Thyroid gland (tissue), 4 donors: ENCODE results near the gene CAPRIN1. TPM values are rescaled to one million over a fixed set of nuclear protein-coding genes. Genes with fewer than 3 reads are reported as not detected.

Experiments
- DNase-seq, 2 donors: peaks; one replicate each; pipeline ENCODE4 v3.0.0-alpha.2; 2019
- H3K27ac ChIP-seq, 3 donors: fragments of 200-600 bp; sonication (generic); 1 replicate in 2 of 3; 2 replicates in 1 of 3; pipeline ENCODE4 v1.5.1; 2016 to 2019; ENCODE audit warnings: mild to moderate bottlenecking in 1 of 3, moderate library complexity in 1 of 3
- H3K27me3 ChIP-seq: fragments of 200-600 bp; sonication (generic); one replicate; pipeline ENCODE4 v1.5.1; 2019
- H3K36me3 ChIP-seq, 2 donors: fragments of 200-600 bp; sonication (generic); one replicate each; pipeline ENCODE4 v1.5.1; 2016 to 2019
- H3K4me1 ChIP-seq, 2 donors: fragments of 200-600 bp; sonication (generic); one replicate each; pipeline ENCODE4 v1.5.1; 2017 to 2019
- H3K4me3 ChIP-seq, 3 donors: fragments of 200-600 bp; sonication (generic); replicated peaks in 1 of 3; 1 replicate in 2 of 3; 2 replicates in 1 of 3; pipeline ENCODE4 v1.5.1; 2016; ENCODE audit warnings: mild to moderate bottlenecking in 1 of 3
- H3K9me3 ChIP-seq: fragments of 200-600 bp; sonication (generic); one replicate; pipeline ENCODE4 v1.5.1; 2017
- CTCF ChIP-seq, 6 experiments: fragments of 200-600 bp in 3 of 6; fragments of 450-650 bp in 3 of 6; sonication (generic) in 3 of 6; IDR thresholded peaks; one replicate each; pipeline ENCODE4 v1.5.1; 2016 to 2019; ENCODE audit warnings: antibody characterized with exemption in 6 of 6, mild to moderate bottlenecking in 2 of 6, inconsistent platforms in 1 of 6, moderate library complexity in 1 of 6
- POLR2A ChIP-seq, 2 donors: fragments of 450-650 bp; IDR thresholded peaks; one replicate each; pipeline ENCODE4 v1.6.1; 2017; ENCODE audit warnings: antibody characterized with exemption in 2 of 2, mild to moderate bottlenecking in 2 of 2, moderate library complexity in 1 of 2
- WGBS, 2 donors: methylation state at CpG; one replicate each; pipeline ENCODE4 v1.1.5; 2017; 5-methylcytosine and 5-hydroxymethylcytosine counted together
- intact Hi-C: fragments of 100-400 bp; cut with DNase I; formaldehyde crosslinking; loops from one replicate; pipeline ENCODE4 v1.15.1; 2023
- total RNA-seq, 4 donors: library from RNA; depleted of rRNA; stranded (reverse); fragments of >200 nt; gene quantifications; one replicate each; pipeline ENCODE4 v1.2.3, GENCODE V29; 2016

The CAPRIN1 gene
- total RNA-seq, 4 donors from 2014 or later: 164 to 207 (median 180) TPM

GRCh38 chr11:34126959-34127848, 75.7 kb downstream of the CAPRIN1 start:
- Histone ChIP-seq H3K9me3 (no peaks in the 10 kb centered on the region), H3K4me3 (no peak overlapping the region), H3K36me3 (peaks cover 52 to 78% of the 10 kb centered on the region in 2 donors), H3K4me1 (no peaks in the 10 kb centered on the region), H3K27me3 (no peaks in the 10 kb centered on the region), H3K27ac (no peak overlapping the region)
- 91 to 94% methylated on average over 12 of the region's 12 CpGs for WGBS, 2 donors
- DNase-seq: no peak
- intact Hi-C loops: no loop called here
- no peak for TF ChIP-seq CTCF (IDR thresholded peaks at IDR 0.05)

- H3K9me3 ChIP-seq: no peaks in the 10 kb centered on the region
- no peak for TF ChIP-seq POLR2A (IDR thresholded peaks at IDR 0.05)
- no peak for TF ChIP-seq CTCF (IDR thresholded peaks at IDR 0.05)
Observed at GRCh38 chr11:34128824-34129223, 77.3 kb downstream of the CAPRIN1 start.

GRCh38 chr11:34132261-34132965, 80.9 kb downstream of the CAPRIN1 start:
- DNase-seq: no peak
- no peak overlapping the region for H3K4me3 ChIP-seq
- H3K4me1 ChIP-seq: no peaks in the 10 kb centered on the region
- no peaks in the 10 kb centered on the region for H3K27me3 ChIP-seq
- H3K36me3 ChIP-seq: peaks cover 68 to 72% of the 10 kb centered on the region in 2 donors
- 87 to 94% methylated on average over 4 of the region's 4 CpGs for WGBS, 2 donors
- H3K9me3 ChIP-seq: no peaks in the 10 kb centered on the region
- no peak overlapping the region for H3K27ac ChIP-seq
- intact Hi-C loops: no loop called here
- TF ChIP-seq CTCF (IDR thresholded peaks at IDR 0.05): no peak
- no peak for TF ChIP-seq POLR2A (IDR thresholded peaks at IDR 0.05)

More at GRCh38 chr11:34128824-34129223, 77.3 kb downstream of the CAPRIN1 start:
- Histone ChIP-seq H3K27ac (no peak overlapping the region), H3K36me3 (peaks cover 51 to 71% of the 10 kb centered on the region in 2 donors), H3K4me3 (no peak overlapping the region), H3K27me3 (no peaks in the 10 kb centered on the region), H3K4me1 (no peaks in the 10 kb centered on the region)
- intact Hi-C loops: no loop called here
- 99% methylated on average over 3 of the region's 3 CpGs for WGBS, 2 donors
- no peak for DNase-seq

DNA sequence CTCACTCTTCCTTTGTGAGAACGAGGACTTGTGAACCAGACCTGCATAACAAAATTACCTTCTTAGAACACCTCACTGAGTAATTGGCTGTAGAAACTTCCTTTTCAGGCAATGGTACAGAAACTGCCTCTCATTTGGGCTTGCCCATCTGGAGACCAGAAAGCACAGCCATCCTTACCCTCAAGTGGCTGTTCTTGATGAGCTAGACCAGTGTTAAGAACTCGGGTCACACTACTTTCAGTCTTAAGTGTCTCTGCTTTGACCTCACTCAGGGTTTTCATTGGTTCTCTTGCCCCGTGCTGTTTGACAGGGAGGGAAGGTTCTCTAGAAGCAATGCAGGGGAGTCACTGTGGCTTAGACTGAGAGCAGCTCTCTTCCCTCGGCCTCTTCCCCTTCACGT, 83.2 kb downstream of the CAPRIN1 start:
- 74 to 83% methylated on average over 5 of the region's 5 CpGs for whole genome bisulfite sequencing, 2 donors

More for the DNA sequence above, 83.2 kb downstream of the CAPRIN1 start:
- no peak for TF ChIP-seq POLR2A (IDR thresholded peaks at IDR 0.05)
- TF ChIP-seq CTCF (IDR thresholded peaks at IDR 0.05): no peak
- no peak overlapping the region for H3K27ac ChIP-seq
- no peaks in the 10 kb centered on the region for H3K4me1 ChIP-seq
- H3K36me3 ChIP-seq: peaks cover 71 to 74% of the 10 kb centered on the region in 2 donors
- H3K9me3 ChIP-seq: no peaks in the 10 kb centered on the region
- H3K27me3 ChIP-seq: no peaks in the 10 kb centered on the region
- H3K4me3 ChIP-seq: no peak overlapping the region
- intact Hi-C loops: no loop called here
- DNase-seq: no peak
